ENCODE measurements around the gene MC1R. TPM values are rescaled to one million over a fixed set of nuclear protein-coding genes. Genes with fewer than 3 reads are reported as not detected.
A peak's percentile ranks its signal among the peaks of the same experiment; 100 is the strongest.
"Not testable (repeated sequence)": the region's sequence is repeated elsewhere in the genome, so short reads cannot be mapped to it uniquely, and the experiment has no call there.

The MC1R gene
- total and polyA plus RNA-seq, 5 experiments from 2014 or later = 0.63 to 10.3 (median 10.2) TPM; not detected in 2

GRCh38 chr16:89921702-89922476, 3.2 kb downstream of the MC1R start:
- Mint-ChIP-seq H3K36me3 (no peaks in the 10 kb centered on the region), H3K9me3 (no peaks in the 10 kb centered on the region), H3K4me1 (peaks cover 18 to 58% (median 46%) of the 10 kb centered on the region in 4 donors), H3K4me3 (peak overlapping the region; percentile 2 to 67 (median 50)), H3K27me3 (peaks cover 4 to 44% (median 19%) of the 10 kb centered on the region in 5 donors), H3K27ac (no peak overlapping the region)
- no peak for DNase-seq
- POLR2A ChIA-PET = no interaction called here
- no peak for ATAC-seq

GRCh38 chr16:89922477-89922883, 3.8 kb downstream of the MC1R start:
- DNase-seq (no peak), ATAC-seq (no peak)
- Mint-ChIP-seq H3K36me3 (no peaks in the 10 kb centered on the region), H3K27me3 (peaks cover 4 to 48% (median 20%) of the 10 kb centered on the region in 5 donors), H3K9me3 (no peaks in the 10 kb centered on the region), H3K4me3 (peak overlapping the region; percentile 15 to 73 (median 54)), H3K27ac (no peak overlapping the region), H3K4me1 (peaks cover 18 to 53% (median 44%) of the 10 kb centered on the region in 4 donors)
- POLR2A ChIA-PET = no interaction called here

GRCh38 chr16:89922884-89923639, 4.4 kb downstream of the MC1R start, which contains the start of gene TUBB3:
Gene TUBB3, plus strand, starts transcription at chr16:89923342. Its CDS starts 60 bp downstream, at chr16:89923402.
- Mint-ChIP-seq H3K36me3 (no peaks in the 10 kb centered on the region), H3K9me3 (no peaks in the 10 kb centered on the region), H3K27ac (no peak within 1 kb of the TSS), H3K4me1 (peaks cover 15 to 48% (median 39%) of the 10 kb centered on the region in 4 donors), H3K27me3 (peaks cover 4 to 53% (median 22%) of the 10 kb centered on the region in 5 donors), H3K4me3 (peak within 1 kb of the TSS; percentile 15 to 73 (median 54))
- ATAC-seq = no peak
- POLR2A ChIA-PET = interaction anchor here (1.4 to 1.5 kb wide), 2 partner anchors 28 to 50 kb away, joined by 3 to 4 read pairs; no protein-coding TSS in a partner anchor
- peak in 1 of 10 donors; percentile 59 for DNase-seq

- Mint-ChIP-seq H3K27ac (no peak overlapping the region), H3K4me3 (peak overlapping the region in 1 of 10 donors; percentile 40), H3K27me3 (peaks cover under 1 to 57% (median 22%) of the 10 kb centered on the region in 5 donors), H3K4me1 (peaks cover 12 to 42% (median 33%) of the 10 kb centered on the region in 4 donors), H3K36me3 (no peaks in the 10 kb centered on the region), H3K9me3 (no peaks in the 10 kb centered on the region)
- DNase-seq (peak in 1 of 10 donors; percentile 63), ATAC-seq (no peak)
- POLR2A ChIA-PET = interaction anchor here (0.5 to 1.5 kb wide), 3 partner anchors 15 to 49 kb away, joined by 3 to 4 read pairs (median 4); no protein-coding TSS in a partner anchor
Observed at GRCh38 chr16:89923640-89924296, 5.1 kb downstream of the MC1R start.

- DNase-seq = peak in 7 of 10 donors; percentile 30 to 66 (median 48)
- ATAC-seq = peak; percentile 27 to 43
- Mint-ChIP-seq H3K36me3 (no peaks in the 10 kb centered on the region), H3K4me1 (peaks cover 12 to 40% (median 30%) of the 10 kb centered on the region in 4 donors), H3K27me3 (peaks cover 0 to 60% (median 22%) of the 10 kb centered on the region in 5 donors), H3K27ac (no peak overlapping the region), H3K9me3 (no peaks in the 10 kb centered on the region), H3K4me3 (peak overlapping the region in 4 of 10 donors; percentile 16 to 58 (median 29))
- POLR2A ChIA-PET = interaction anchor here (0.7 to 1.5 kb wide), 3 partner anchors 30 to 266 kb away, joined by 3 to 4 read pairs (median 4); no protein-coding TSS in a partner anchor
Observed at GRCh38 chr16:89924297-89924924, 5.7 kb downstream of the MC1R start.

- POLR2A ChIA-PET = interaction anchor here (0.7 to 1.3 kb wide), 3 partner anchors 87 to 266 kb away, joined by 4 read pairs; partner anchors contain the start of gene FANCA
- no peak for DNase-seq
- H3K27me3 Mint-ChIP-seq = peaks cover 5 to 64% (median 20%) of the 10 kb centered on the region in 5 donors
- no peak for ATAC-seq
- H3K27ac Mint-ChIP-seq = no peak overlapping the region
- H3K4me3 Mint-ChIP-seq = peak overlapping the region in 2 of 10 donors; percentile 27 to 65
- no peaks in the 10 kb centered on the region for H3K36me3 Mint-ChIP-seq
- H3K9me3 Mint-ChIP-seq = no peaks in the 10 kb centered on the region
- H3K4me1 Mint-ChIP-seq = peaks cover 8 to 35% (median 25%) of the 10 kb centered on the region in 4 donors
Observed at GRCh38 chr16:89924925-89925307, 6.3 kb downstream of the MC1R start.

- Mint-ChIP-seq H3K36me3 (no peaks in the 10 kb centered on the region), H3K27me3 (peaks cover 5 to 65% (median 19%) of the 10 kb centered on the region in 5 donors), H3K4me1 (peaks cover 5 to 32% (median 18%) of the 10 kb centered on the region in 4 donors), H3K9me3 (no peaks in the 10 kb centered on the region), H3K27ac (no peak overlapping the region), H3K4me3 (peak overlapping the region in 8 of 10 donors; percentile 27 to 65 (median 34))
- DNase-seq = no peak
- POLR2A ChIA-PET = interaction anchor here (0.6 to 1.3 kb wide), 3 partner anchors 88 to 124 kb away, joined by 3 to 4 read pairs (median 4); partner anchors contain the start of gene FANCA
- ATAC-seq = no peak
Observed at GRCh38 chr16:89925596-89926079, 7.0 kb downstream of the MC1R start.

GRCh38 chr16:89931305-89931896, 12.7 kb downstream of the MC1R start:
- DNase-seq (no peak), ATAC-seq (no peak)
- Mint-ChIP-seq H3K4me1 (peaks cover 0 to 3% (median under 1%) of the 10 kb centered on the region in 4 donors), H3K4me3 (no peak overlapping the region), H3K27me3 (peaks cover 0 to 41% (median 10%) of the 10 kb centered on the region in 5 donors), H3K9me3 (no peaks in the 10 kb centered on the region), H3K36me3 (no peaks in the 10 kb centered on the region), H3K27ac (no peak overlapping the region)
- POLR2A ChIA-PET = no interaction called here

- POLR2A ChIA-PET = no interaction called here
- Mint-ChIP-seq H3K27me3 (peaks cover 0 to 38% (median 10%) of the 10 kb centered on the region in 5 donors), H3K36me3 (no peaks in the 10 kb centered on the region), H3K4me1 (no peaks in the 10 kb centered on the region), H3K4me3 (no peak overlapping the region), H3K9me3 (no peaks in the 10 kb centered on the region), H3K27ac (no peak overlapping the region)
- ATAC-seq = no peak
- no peak for DNase-seq
Observed at GRCh38 chr16:89931964-89932363, 13.3 kb downstream of the MC1R start.

- H3K4me1 Mint-ChIP-seq = not testable (repeated sequence)
Observed at GRCh38 chr16:89934019-89934418, 15.4 kb downstream of the MC1R start.

More at GRCh38 chr16:89934019-89934418, 15.4 kb downstream of the MC1R start:
- H3K27me3 Mint-ChIP-seq = peaks cover 1 to 23% (median 7%) of the 10 kb centered on the region in 5 donors
- H3K27ac Mint-ChIP-seq, POLR2A ChIA-PET, ATAC-seq, DNase-seq, H3K36me3 Mint-ChIP-seq, H3K4me3 Mint-ChIP-seq, H3K9me3 Mint-ChIP-seq: not testable (repeated sequence)
